Measurements from ENCODE around the gene KRT8. TPM values are rescaled to one million over a fixed set of nuclear protein-coding genes. Genes with fewer than 3 reads are reported as not detected.

Gene KRT8
- total and polyA plus RNA-seq, 4 donors, result 150 to 639 (median 482) TPM

- Histone ChIP-seq H3K36me3 (ENCODE audit: control insufficient read depth in 4 of 4, insufficient read depth in 4 of 4, low read length in 4 of 4) (no peaks in the 10 kb centered on the region), H3K27me3 (ENCODE audit: control insufficient read depth in 3 of 3, insufficient read depth in 3 of 3, low read length in 2 of 3) (no peaks in the 10 kb centered on the region), H3K9ac (ENCODE audit: insufficient read depth in 1 of 2, low read length in 2 of 2) (no peak overlapping the region), H3K27ac (ENCODE audit: low read depth in 1 of 2, low read length in 1 of 2) (no peak overlapping the region), H3K4me3 (no peak overlapping the region), H3K4me1 (ENCODE audit: control insufficient read depth in 5 of 5, insufficient read depth in 5 of 5, low read length in 5 of 5) (peaks cover 0 to 10% (median 2%) of the 10 kb centered on the region in 5 donors), H3K9me3 (ENCODE audit: control insufficient read depth in 4 of 4, insufficient read depth in 3 of 4, low read length in 3 of 4) (no peaks in the 10 kb centered on the region)
- peak in 1 of 3 donors; percentile 19 for DNase-seq
- TF ChIP-seq CTCF (IDR thresholded peaks at IDR 0.05; ENCODE audit: control extremely low read depth, extremely low read depth), result no peak
- no peak for ATAC-seq (ENCODE audit: insufficient read depth, low FRiP score)
- 91 to 95% methylated on average over 8 of the region's 8 CpGs for WGBS, 2 donors
Measured at GRCh38 chr12:52912711-52913430, 8.0 kb upstream of the KRT8 start.

- 47 to 60% methylated on average over 10 of the region's 10 CpGs for WGBS, 2 donors
- Histone ChIP-seq H3K27me3 (ENCODE audit: control insufficient read depth in 3 of 3, insufficient read depth in 3 of 3, low read length in 2 of 3) (no peaks in the 10 kb centered on the region), H3K4me3 (no peak overlapping the region), H3K4me1 (ENCODE audit: control insufficient read depth in 5 of 5, insufficient read depth in 5 of 5, low read length in 5 of 5) (peaks cover 0 to 28% (median 4%) of the 10 kb centered on the region in 5 donors), H3K36me3 (ENCODE audit: control insufficient read depth in 4 of 4, insufficient read depth in 4 of 4, low read length in 4 of 4) (no peaks in the 10 kb centered on the region), H3K9ac (ENCODE audit: insufficient read depth in 1 of 2, low read length in 2 of 2) (no peak overlapping the region), H3K27ac (ENCODE audit: low read depth in 1 of 2, low read length in 1 of 2) (no peak overlapping the region), H3K9me3 (ENCODE audit: control insufficient read depth in 4 of 4, insufficient read depth in 3 of 4, low read length in 3 of 4) (no peaks in the 10 kb centered on the region)
- ATAC-seq (ENCODE audit: insufficient read depth, low FRiP score) (no peak), DNase-seq (no peak)
- no peak for TF ChIP-seq CTCF (IDR thresholded peaks at IDR 0.05; ENCODE audit: control extremely low read depth, extremely low read depth)
Measured at GRCh38 chr12:52910248-52910883, 5.5 kb upstream of the KRT8 start.

- Histone ChIP-seq H3K4me1 (ENCODE audit: control insufficient read depth in 5 of 5, insufficient read depth in 5 of 5, low read length in 5 of 5) (peaks cover 0 to 28% (median 4%) of the 10 kb centered on the region in 5 donors), H3K9ac (ENCODE audit: insufficient read depth in 1 of 2, low read length in 2 of 2) (no peak overlapping the region), H3K36me3 (ENCODE audit: control insufficient read depth in 4 of 4, insufficient read depth in 4 of 4, low read length in 4 of 4) (no peaks in the 10 kb centered on the region), H3K9me3 (ENCODE audit: control insufficient read depth in 4 of 4, insufficient read depth in 3 of 4, low read length in 3 of 4) (no peaks in the 10 kb centered on the region), H3K27ac (ENCODE audit: low read depth in 1 of 2, low read length in 1 of 2) (no peak overlapping the region), H3K27me3 (ENCODE audit: control insufficient read depth in 3 of 3, insufficient read depth in 3 of 3, low read length in 2 of 3) (no peaks in the 10 kb centered on the region), H3K4me3 (no peak overlapping the region)
- no peak for TF ChIP-seq CTCF (IDR thresholded peaks at IDR 0.05; ENCODE audit: control extremely low read depth, extremely low read depth)
- DNase-seq (no peak), ATAC-seq (ENCODE audit: insufficient read depth, low FRiP score) (no peak)
- WGBS, 2 donors, result 97 to 98% methylated on average over 3 of the region's 3 CpGs
Measured at GRCh38 chr12:52909796-52910195, 4.9 kb upstream of the KRT8 start.

Data from lung (tissue), 12 donors.